ENCODE measurements around the gene RWDD3.

DNA sequence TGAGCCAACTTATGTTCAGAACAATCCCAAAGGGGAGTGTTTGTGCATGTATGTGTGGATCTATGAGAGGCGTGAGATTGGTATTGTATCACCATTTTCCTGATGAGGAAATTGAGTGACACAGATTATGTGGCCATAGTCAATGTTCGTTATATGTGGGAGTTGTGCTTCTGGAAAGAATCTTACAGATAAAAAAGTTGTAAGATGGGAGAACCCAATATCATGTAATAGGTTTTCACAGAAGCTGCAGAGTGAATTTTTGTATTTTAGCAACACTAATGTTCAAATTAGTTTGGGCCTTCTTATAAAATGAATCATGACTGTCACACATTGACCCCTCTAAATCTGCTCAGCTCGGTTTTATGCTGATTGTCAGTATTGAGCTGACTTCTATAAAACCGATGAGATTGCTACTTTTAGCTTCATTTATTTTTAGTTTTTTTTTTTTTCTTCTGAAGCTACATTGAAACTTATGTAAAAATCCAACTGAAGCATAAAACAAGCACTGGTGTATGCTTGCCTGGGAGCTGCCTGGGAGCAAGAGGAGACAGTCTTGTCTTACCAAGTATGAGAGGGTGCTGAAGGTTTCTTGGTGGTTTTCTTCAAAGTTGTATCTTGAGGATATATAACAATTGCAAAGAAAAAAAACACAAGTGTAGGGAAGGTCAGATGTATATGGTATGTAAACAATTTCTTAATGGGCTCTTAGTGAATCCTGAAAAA is 4.1 kb downstream of the RWDD3 start:
- TF ChIP-seq, protein P1, sequence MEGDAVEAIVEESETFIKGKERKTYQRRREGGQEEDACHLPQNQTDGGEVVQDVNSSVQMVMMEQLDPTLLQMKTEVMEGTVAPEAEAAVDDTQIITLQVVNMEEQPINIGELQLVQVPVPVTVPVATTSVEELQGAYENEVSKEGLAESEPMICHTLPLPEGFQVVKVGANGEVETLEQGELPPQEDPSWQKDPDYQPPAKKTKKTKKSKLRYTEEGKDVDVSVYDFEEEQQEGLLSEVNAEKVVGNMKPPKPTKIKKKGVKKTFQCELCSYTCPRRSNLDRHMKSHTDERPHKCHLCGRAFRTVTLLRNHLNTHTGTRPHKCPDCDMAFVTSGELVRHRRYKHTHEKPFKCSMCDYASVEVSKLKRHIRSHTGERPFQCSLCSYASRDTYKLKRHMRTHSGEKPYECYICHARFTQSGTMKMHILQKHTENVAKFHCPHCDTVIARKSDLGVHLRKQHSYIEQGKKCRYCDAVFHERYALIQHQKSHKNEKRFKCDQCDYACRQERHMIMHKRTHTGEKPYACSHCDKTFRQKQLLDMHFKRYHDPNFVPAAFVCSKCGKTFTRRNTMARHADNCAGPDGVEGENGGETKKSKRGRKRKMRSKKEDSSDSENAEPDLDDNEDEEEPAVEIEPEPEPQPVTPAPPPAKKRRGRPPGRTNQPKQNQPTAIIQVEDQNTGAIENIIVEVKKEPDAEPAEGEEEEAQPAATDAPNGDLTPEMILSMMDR (IDR thresholded peaks at IDR 0.05): no peak
- TF ChIP-seq POLR2A (IDR thresholded peaks at IDR 0.05): no peak
